Activated CD8-positive, alpha-beta T cell treated with anti-CD3 and anti-CD28 coated beads for 36 hours (primary cell): ENCODE results near the gene NEDD4L. TPM values are rescaled to one million over a fixed set of nuclear protein-coding genes. Genes with fewer than 3 reads are reported as not detected.

ENCODE experiments used
- ATAC-seq: fragments of 200-7000 bp; cut with Tn5 transposase; one replicate; pipeline ENCODE4 v1.10.0; 2021; ENCODE audit warnings: mild to moderate bottlenecking, moderate library complexity
- CTCF ChIA-PET: fragments of 350-600 bp; sonication (Branson Sonifier 250); formaldehyde crosslinking; loops from one replicate; lab custom pipeline; 2021; ENCODE audit warnings: antibody characterized with exemption; lab: Charles Lee
- POLR2A ChIA-PET: fragments of 350-600 bp; sonication (Branson Sonifier 250); formaldehyde crosslinking; loops from one replicate; lab custom pipeline; 2021; ENCODE audit warnings: antibody characterized with exemption; lab: Charles Lee
- DNase-seq: peaks from one replicate; pipeline ENCODE4 v3.0.0-alpha.2; 2020
- H3K27ac Mint-ChIP-seq: one replicate; pipeline ENCODE4 v1.8.0; 2021; ENCODE audit warnings: mild to moderate bottlenecking, mixed read lengths
- H3K27me3 Mint-ChIP-seq: one replicate; pipeline ENCODE4 v1.8.0; 2021; ENCODE audit warnings: mixed read lengths
- H3K36me3 Mint-ChIP-seq: one replicate; pipeline ENCODE4 v1.8.0; 2021; ENCODE audit warnings: low read depth, mixed read lengths
- H3K4me1 Mint-ChIP-seq: one replicate; pipeline ENCODE4 v1.8.0; 2021; ENCODE audit warnings: low read depth, mixed read lengths
- H3K4me3 Mint-ChIP-seq: one replicate; pipeline ENCODE4 v1.8.0; 2021; ENCODE audit warnings: mild to moderate bottlenecking, moderate library complexity, mixed read lengths
- H3K9me3 Mint-ChIP-seq: one replicate; pipeline ENCODE4 v1.8.0; 2021; ENCODE audit warnings: mixed read lengths
- intact Hi-C: fragments of 100-400 bp; cut with micrococcal nuclease; formaldehyde crosslinking; loops from one replicate; pipeline ENCODE4 v1.10.0; 2022
- total RNA-seq, 2 experiments: library from RNA; stranded (reverse); gene quantifications; one replicate each; pipeline ENCODE4 v1.2.3, GENCODE V29; 2021
- TF ChIP-seq, protein P1 (sequence below): fragments of 200-600 bp; IDR thresholded peaks from one replicate; pipeline ENCODE4 v1.8.0; 2022; ENCODE audit warnings: antibody characterized with exemption, mild to moderate bottlenecking

Gene NEDD4L
- total RNA-seq, 2 experiments from 2014 or later, result 7.5 to 8.5 TPM

DNA sequence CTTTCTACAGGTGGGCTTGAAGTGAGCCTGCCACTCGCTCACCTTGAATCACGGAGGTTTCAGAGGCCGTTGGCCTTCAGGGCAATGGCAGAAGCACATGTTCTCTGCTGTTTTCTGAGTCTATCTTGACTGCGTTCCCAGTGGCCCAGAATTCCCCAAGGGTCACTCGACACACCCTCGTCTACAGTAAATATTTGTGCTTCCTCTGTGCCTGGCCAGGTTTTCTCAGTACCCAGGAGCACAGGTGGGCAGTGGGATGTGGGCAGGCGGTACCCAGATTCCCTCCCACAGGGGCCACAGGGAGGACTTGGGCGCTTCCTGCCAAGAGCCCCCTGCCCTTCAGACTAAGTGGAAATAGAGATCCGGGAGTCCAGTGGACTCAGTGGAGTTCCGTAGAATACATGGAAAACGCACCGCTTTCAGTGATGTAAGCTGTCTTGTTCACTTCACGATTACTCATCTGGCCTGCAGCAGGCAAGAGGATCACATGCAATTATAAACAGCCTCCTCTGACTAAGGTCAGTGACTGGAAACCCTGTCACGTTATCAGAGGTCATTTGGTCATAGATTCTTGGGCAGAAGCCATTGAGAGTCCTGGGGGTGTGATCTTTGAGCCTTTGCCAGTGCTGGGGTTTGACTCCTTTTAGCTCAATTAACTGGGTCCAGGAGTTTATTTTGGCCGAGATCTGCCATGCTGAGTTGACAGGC lies 179.8 kb downstream of the NEDD4L start:
- H3K4me3 Mint-ChIP-seq, result no peak overlapping the region
- TF ChIP-seq, protein P1, sequence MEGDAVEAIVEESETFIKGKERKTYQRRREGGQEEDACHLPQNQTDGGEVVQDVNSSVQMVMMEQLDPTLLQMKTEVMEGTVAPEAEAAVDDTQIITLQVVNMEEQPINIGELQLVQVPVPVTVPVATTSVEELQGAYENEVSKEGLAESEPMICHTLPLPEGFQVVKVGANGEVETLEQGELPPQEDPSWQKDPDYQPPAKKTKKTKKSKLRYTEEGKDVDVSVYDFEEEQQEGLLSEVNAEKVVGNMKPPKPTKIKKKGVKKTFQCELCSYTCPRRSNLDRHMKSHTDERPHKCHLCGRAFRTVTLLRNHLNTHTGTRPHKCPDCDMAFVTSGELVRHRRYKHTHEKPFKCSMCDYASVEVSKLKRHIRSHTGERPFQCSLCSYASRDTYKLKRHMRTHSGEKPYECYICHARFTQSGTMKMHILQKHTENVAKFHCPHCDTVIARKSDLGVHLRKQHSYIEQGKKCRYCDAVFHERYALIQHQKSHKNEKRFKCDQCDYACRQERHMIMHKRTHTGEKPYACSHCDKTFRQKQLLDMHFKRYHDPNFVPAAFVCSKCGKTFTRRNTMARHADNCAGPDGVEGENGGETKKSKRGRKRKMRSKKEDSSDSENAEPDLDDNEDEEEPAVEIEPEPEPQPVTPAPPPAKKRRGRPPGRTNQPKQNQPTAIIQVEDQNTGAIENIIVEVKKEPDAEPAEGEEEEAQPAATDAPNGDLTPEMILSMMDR, result no peak
- no peak for DNase-seq
- no peak for ATAC-seq
- intact Hi-C loops, result no loop called here
- H3K4me1 Mint-ChIP-seq, result peaks cover 7% of the 10 kb centered on the region
- ChIA-PET POLR2A (no interaction called here), CTCF (interaction anchor here (1.0 to 1.5 kb wide), 3 partner anchors 40 to 102 kb away, joined by 3 to 4 read pairs (median 3); no protein-coding TSS in a partner anchor)
- H3K27me3 Mint-ChIP-seq, result peaks cover 1% of the 10 kb centered on the region
- no peaks in the 10 kb centered on the region for H3K36me3 Mint-ChIP-seq
- no peaks in the 10 kb centered on the region for H3K9me3 Mint-ChIP-seq
- H3K27ac Mint-ChIP-seq, result no peak overlapping the region

DNA sequence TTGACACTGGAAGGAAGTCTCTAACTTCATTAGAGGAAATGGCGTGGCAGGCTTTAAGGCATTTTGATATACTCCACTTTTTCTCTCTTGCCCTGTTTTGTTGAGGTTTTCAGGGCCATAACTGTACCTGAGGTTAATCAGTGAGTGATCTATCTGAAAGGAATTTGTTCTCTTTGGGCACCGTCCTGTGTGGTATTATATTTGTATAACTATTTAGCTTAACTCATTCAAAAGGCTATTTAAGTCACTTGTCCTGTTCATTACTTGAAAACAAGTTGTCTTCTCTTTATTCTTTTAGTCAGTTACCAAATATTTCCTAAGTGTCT lies 180.4 kb downstream of the NEDD4L start:
- ChIA-PET POLR2A (interaction anchor here (0.9 kb wide), 2 partner anchors 17 to 28 kb away, joined by 3 read pairs; no protein-coding TSS in a partner anchor), CTCF (interaction anchor here (1.0 to 1.5 kb wide), 3 partner anchors 40 to 103 kb away, joined by 3 to 4 read pairs (median 3); no protein-coding TSS in a partner anchor)
- H3K27me3 Mint-ChIP-seq, result peaks cover 1% of the 10 kb centered on the region
- no peaks in the 10 kb centered on the region for H3K36me3 Mint-ChIP-seq
- no peak for DNase-seq
- H3K27ac Mint-ChIP-seq, result no peak overlapping the region
- H3K4me3 Mint-ChIP-seq, result no peak overlapping the region
- TF ChIP-seq, protein P1, result no peak
- intact Hi-C loops, result no loop called here
- ATAC-seq, result no peak
- H3K4me1 Mint-ChIP-seq, result peaks cover 7% of the 10 kb centered on the region
- H3K9me3 Mint-ChIP-seq, result no peaks in the 10 kb centered on the region

DNA sequence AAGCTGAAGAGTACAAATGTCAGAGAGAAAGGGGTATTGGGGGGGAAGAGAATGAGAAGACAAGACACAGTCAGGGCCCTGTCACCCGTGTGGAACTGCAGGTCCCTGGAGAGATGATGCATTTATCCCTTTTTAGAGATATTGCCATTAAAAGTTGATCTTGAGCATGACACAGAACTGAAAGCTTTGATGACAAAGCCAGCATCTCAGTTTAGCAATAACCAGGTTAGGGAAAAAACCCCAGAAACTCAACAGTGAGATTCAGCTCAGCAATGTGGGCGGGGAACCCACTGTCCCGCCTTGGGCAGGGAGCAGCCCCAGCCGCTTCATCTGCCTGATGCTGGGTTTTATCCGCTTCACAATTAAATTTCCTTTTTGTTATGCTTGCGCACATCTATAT lies 181.1 kb downstream of the NEDD4L start:
- CTCF ChIA-PET, result interaction anchor here (0.6 to 1.5 kb wide), 4 partner anchors 39 to 182 kb away, joined by 3 to 4 read pairs (median 3); partner anchors contain the start of gene NEDD4L
- TF ChIP-seq, protein P1, result no peak
- Mint-ChIP-seq H3K36me3 (no peaks in the 10 kb centered on the region), H3K4me1 (peaks cover 7% of the 10 kb centered on the region), H3K4me3 (no peak overlapping the region), H3K9me3 (no peaks in the 10 kb centered on the region), H3K27me3 (no peaks in the 10 kb centered on the region), H3K27ac (no peak overlapping the region)
- DNase-seq (peak; percentile 46), ATAC-seq (peak; percentile 82)
- intact Hi-C loops, result no loop called here
- POLR2A ChIA-PET, result interaction anchor here (0.9 kb wide), 2 partner anchors 17 to 29 kb away, joined by 3 read pairs; no protein-coding TSS in a partner anchor

DNA sequence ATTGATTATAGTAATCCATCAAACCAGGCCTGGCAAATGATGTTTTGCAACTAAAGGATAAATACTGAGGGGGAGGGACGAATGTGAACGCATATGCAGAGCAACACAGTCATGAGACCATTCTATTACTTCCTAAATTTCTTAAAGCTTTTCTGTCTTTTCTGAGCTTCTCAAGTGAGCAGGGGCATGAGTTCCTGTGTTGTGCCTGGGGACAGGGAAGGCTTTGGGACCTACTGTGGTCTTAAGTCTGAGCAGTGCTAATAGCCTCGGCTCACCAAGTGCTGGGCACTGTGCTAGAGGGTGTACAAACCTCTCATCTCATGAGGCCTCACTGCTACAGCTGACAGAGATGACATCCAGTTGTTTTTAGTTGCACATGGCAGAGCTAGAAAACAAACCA lies 182.4 kb downstream of the NEDD4L start:
- no peaks in the 10 kb centered on the region for H3K9me3 Mint-ChIP-seq
- TF ChIP-seq, protein P1, result no peak
- no peak overlapping the region for H3K4me3 Mint-ChIP-seq
- no peak overlapping the region for H3K27ac Mint-ChIP-seq
- no peaks in the 10 kb centered on the region for H3K27me3 Mint-ChIP-seq
- no peak for DNase-seq
- ATAC-seq, result no peak
- peaks cover 7% of the 10 kb centered on the region for H3K4me1 Mint-ChIP-seq
- ChIA-PET POLR2A (no interaction called here), CTCF (interaction anchor here (0.6 to 0.9 kb wide), 2 partner anchors 11 to 45 kb away, joined by 3 read pairs; no protein-coding TSS in a partner anchor)
- no peaks in the 10 kb centered on the region for H3K36me3 Mint-ChIP-seq
- intact Hi-C loops, result no loop called here

DNA sequence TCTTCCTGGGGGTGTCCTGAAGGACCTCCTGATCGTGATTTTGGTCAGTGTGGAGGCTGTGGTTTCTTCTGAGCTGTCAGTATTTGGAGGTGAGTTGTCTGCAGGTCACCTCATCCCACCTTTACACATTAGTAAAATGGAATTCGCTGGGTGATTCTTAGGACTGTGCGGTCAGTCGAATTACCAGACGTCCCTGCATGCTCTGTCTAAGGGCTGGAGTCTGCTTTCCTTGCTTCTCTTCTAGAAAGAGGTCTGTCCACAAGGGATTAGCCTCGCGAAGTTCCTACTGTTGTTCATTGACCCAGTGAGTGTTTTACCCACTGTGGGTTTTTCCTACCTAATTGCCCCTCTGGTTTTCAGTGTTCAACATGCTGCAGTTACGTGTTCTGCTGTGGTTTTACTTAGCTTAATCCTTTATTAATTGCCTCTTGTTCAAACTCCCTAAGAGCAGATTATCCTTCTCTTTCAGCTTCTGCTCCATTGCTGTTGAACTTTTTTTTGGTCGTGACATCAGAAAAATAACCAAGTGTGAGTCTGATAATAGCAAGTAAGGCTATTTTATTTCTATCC lies 183.4 kb downstream of the NEDD4L start:
- Mint-ChIP-seq H3K4me3 (no peak overlapping the region), H3K27ac (no peak overlapping the region), H3K36me3 (no peaks in the 10 kb centered on the region), H3K9me3 (no peaks in the 10 kb centered on the region), H3K27me3 (no peaks in the 10 kb centered on the region), H3K4me1 (peaks cover 7% of the 10 kb centered on the region)
- intact Hi-C loops, result no loop called here
- TF ChIP-seq, protein P1, result no peak
- POLR2A ChIA-PET, result no interaction called here
- CTCF ChIA-PET, result no interaction called here
- no peak for DNase-seq
- ATAC-seq, result no peak
